Hepatocyte (in vitro differentiated cells): ENCODE measurements around the gene CPN2. TPM values are rescaled to one million over a fixed set of nuclear protein-coding genes. Genes with fewer than 3 reads are reported as not detected.

ENCODE experiments used
- DNase-seq: peaks from one replicate; pipeline ENCODE4 v3.0.0-alpha.2; 2016; ENCODE audit warnings: low spot score
- H2AFZ ChIP-seq: fragments of 200-600 bp; sonication (generic); 2 replicates; pipeline ENCODE4 v1.6.0; 2016; ENCODE audit warnings: antibody characterized with exemption, mild to moderate bottlenecking
- H3K27ac ChIP-seq: fragments of 200-600 bp; sonication (generic); 2 replicates; pipeline ENCODE4 v1.5.1; 2016; ENCODE audit warnings: mild to moderate bottlenecking
- H3K27me3 ChIP-seq: fragments of 200-600 bp; sonication (generic); 2 replicates; pipeline ENCODE4 v1.6.1; 2016
- H3K36me3 ChIP-seq: fragments of 200-600 bp; sonication (generic); replicated peaks from 2 replicates; pipeline ENCODE4 v1.5.1; 2016; ENCODE audit warnings: low read depth; ENCODE audit not compliant: insufficient read depth
- H3K4me1 ChIP-seq: fragments of 200-600 bp; sonication (generic); 2 replicates; pipeline ENCODE4 v1.5.1; 2016; ENCODE audit warnings: mild to moderate bottlenecking, moderate library complexity; ENCODE audit not compliant: insufficient read depth
- H3K4me2 ChIP-seq: fragments of 200-600 bp; sonication (generic); 2 replicates; pipeline ENCODE4 v1.6.0; 2016
- H3K4me3 ChIP-seq: fragments of 200-600 bp; sonication (generic); 2 replicates; pipeline ENCODE4 v1.5.1; 2016; ENCODE audit warnings: mild to moderate bottlenecking
- H3K79me2 ChIP-seq: fragments of 200-600 bp; sonication (generic); 2 replicates; pipeline ENCODE4 v1.6.0; 2017; ENCODE audit warnings: mild to moderate bottlenecking
- H3K9me2 ChIP-seq: fragments of 200-600 bp; sonication (generic); replicated peaks from 2 replicates; pipeline ENCODE4 v1.6.0; 2017; ENCODE audit warnings: mild to moderate bottlenecking; ENCODE audit not compliant: insufficient read depth
- H3K9me3 ChIP-seq: fragments of 200-600 bp; sonication (generic); 2 replicates; pipeline ENCODE4 v1.5.1; 2016; ENCODE audit warnings: low read depth, mild to moderate bottlenecking
- H4K20me1 ChIP-seq: fragments of 200-600 bp; sonication (generic); 2 replicates; pipeline ENCODE4 v1.6.0; 2016; ENCODE audit warnings: mild to moderate bottlenecking; ENCODE audit not compliant: insufficient read depth, poor library complexity, severe bottlenecking
- CTCF ChIP-seq: fragments of 200-600 bp; sonication (generic); IDR thresholded peaks from 2 replicates; pipeline ENCODE4 v1.5.1; 2016; ENCODE audit warnings: antibody characterized with exemption, mild to moderate bottlenecking; ENCODE audit not compliant: poor library complexity
- EZH2 ChIP-seq: fragments of 200-600 bp; sonication (generic); IDR thresholded peaks from 2 replicates; pipeline ENCODE4 v1.6.1; 2016; ENCODE audit warnings: antibody characterized with exemption, mild to moderate bottlenecking, borderline replicate concordance
- EZH2phosphoT487 ChIP-seq: fragments of 200-600 bp; sonication (generic); IDR thresholded peaks from one replicate; pipeline ENCODE4 v1.6.1; 2018; ENCODE audit warnings: antibody characterized with exemption, mild to moderate bottlenecking, low read depth, moderate library complexity; ENCODE audit not compliant: unreplicated experiment, severe bottlenecking
- WGBS: methylation state at CpG from one replicate; pipeline ENCODE4 v1.1.6; 2016; ENCODE audit warnings: low lambda C conversion rate; ENCODE audit errors: missing lambda C conversion rate; 5-methylcytosine and 5-hydroxymethylcytosine counted together
- polyA plus RNA-seq: library from polyadenylated mRNA; unstranded; fragments of >200 nt; fragmentation: Nextera tagmentation; extraction: Ambion mirVana; gene quantifications from 2 replicates; pipeline ENCODE4 v1.2.1, GENCODE V29; 2016
- total RNA-seq: library from RNA; depleted of rRNA; stranded (reverse); fragments of >200 nt; gene quantifications from 2 replicates; pipeline ENCODE4 v1.2.3, GENCODE V29; 2014

Gene CPN2
- total and polyA plus RNA-seq, 2 experiments from 2014 or later = 3.3 to 4.6 TPM

- Histone ChIP-seq H3K27me3 (no peaks in the 10 kb centered on the region), H3K4me1 (peaks cover 27% of the 10 kb centered on the region), H2AFZ (no peak overlapping the region), H3K4me3 (no peak overlapping the region), H4K20me1 (no peaks in the 10 kb centered on the region), H3K36me3 (no peaks in the 10 kb centered on the region), H3K9me2 (no peaks in the 10 kb centered on the region), H3K4me2 (no peak overlapping the region), H3K27ac (no peak overlapping the region), H3K9me3 (no peaks in the 10 kb centered on the region), H3K79me2 (no peaks in the 10 kb centered on the region)
- TF ChIP-seq EZH2 (no peak), EZH2phosphoT487 (no peak), CTCF (no peak)
- no peak for DNase-seq
- 95% methylated on average over 2 of the region's 3 CpGs for WGBS
Observed at GRCh38 chr3:194324823-194325327, 26.3 kb downstream of the CPN2 start.

- peak; percentile 59 for TF ChIP-seq EZH2phosphoT487
- no peak for TF ChIP-seq EZH2
- Histone ChIP-seq H3K9me2 (no peaks in the 10 kb centered on the region), H3K4me1 (peaks cover 31% of the 10 kb centered on the region), H3K27me3 (no peaks in the 10 kb centered on the region), H2AFZ (no peak overlapping the region), H3K36me3 (no peaks in the 10 kb centered on the region), H4K20me1 (no peaks in the 10 kb centered on the region), H3K27ac (peak overlapping the region; percentile 79), H3K9me3 (no peaks in the 10 kb centered on the region), H3K4me2 (peak overlapping the region; percentile 72), H3K4me3 (no peak overlapping the region), H3K79me2 (no peaks in the 10 kb centered on the region)
- 45% methylated on average over 38 of the region's 39 CpGs for WGBS
- peak; percentile 89 for DNase-seq
Observed at GRCh38 chr3:194323785-194324735, 27.1 kb downstream of the CPN2 start.

GRCh38 chr3:194322678-194323211 lies 28.4 kb downstream of the CPN2 start:
- Histone ChIP-seq H3K27me3 (no peaks in the 10 kb centered on the region), H3K9me2 (no peaks in the 10 kb centered on the region), H2AFZ (no peak overlapping the region), H3K79me2 (no peaks in the 10 kb centered on the region), H3K4me3 (no peak overlapping the region), H3K27ac (peak overlapping the region; percentile 79), H3K4me2 (peak overlapping the region; percentile 51), H3K36me3 (no peaks in the 10 kb centered on the region), H3K9me3 (no peaks in the 10 kb centered on the region), H3K4me1 (peaks cover 31% of the 10 kb centered on the region), H4K20me1 (no peaks in the 10 kb centered on the region)
- 68% methylated on average over 18 of the region's 18 CpGs for WGBS
- DNase-seq = peak; percentile 78
- no peak for TF ChIP-seq EZH2
- TF ChIP-seq CTCF = no peak
- no peak for TF ChIP-seq EZH2phosphoT487
